Esophagus squamous epithelium (tissue), 4 donors: ENCODE data around the gene SPOPL.

Source experiments
- CTCF ChIP-seq, 6 experiments: fragments of 450-650 bp in 4 of 6; fragments of 200-600 bp in 2 of 6; sonication (generic) in 2 of 6; IDR thresholded peaks; one replicate each; pipeline ENCODE4 v1.5.1; 2016 to 2019; ENCODE audit warnings: antibody characterized with exemption in 6 of 6, mild to moderate bottlenecking in 4 of 6, moderate library complexity in 4 of 6
- POLR2A ChIP-seq, 4 donors: fragments of 450-650 bp; IDR thresholded peaks; one replicate each; pipeline ENCODE4 v1.6.1; 2017; ENCODE audit warnings: antibody characterized with exemption in 4 of 4, mild to moderate bottlenecking in 4 of 4, moderate library complexity in 3 of 4

- no peak for TF ChIP-seq CTCF (IDR thresholded peaks at IDR 0.05)
- TF ChIP-seq POLR2A (IDR thresholded peaks at IDR 0.05) = no peak
Measured at GRCh38 chr2:138454761-138455160, 46.8 kb upstream of the SPOPL start.
